HepG2 (cell line): ENCODE measurements around the gene ARMC5. TPM values are rescaled to one million over a fixed set of nuclear protein-coding genes. Genes with fewer than 3 reads are reported as not detected.

Source experiments
- ATAC-seq: fragments of 200-7000 bp; cut with Tn5 transposase; 3 replicates; pipeline ENCODE4 v1.9.1; 2020; ENCODE audit warnings: mild to moderate bottlenecking, moderate library complexity
- BruUV-seq: library from RNA; stranded (reverse); fragments of 400-500 nt; replicated peaks from 2 replicates; lab custom pipeline; 2021; lab: Mats Ljungman, UMichigan
- CTCF ChIA-PET: fragments of 300-600 bp; formaldehyde crosslinking; extraction: SDS; loops from one replicate; lab custom pipeline; 2021; ENCODE audit warnings: low total read pairs, inconsistent platforms, low intra/inter-chr PET ratio; lab: Yijun Ruan, JAX
- POLR2A ChIA-PET: fragments of 350-600 bp; sonication (Branson Sonifier 250); formaldehyde crosslinking; loops from one replicate; lab custom pipeline; 2020; ENCODE audit warnings: antibody characterized with exemption, inconsistent platforms; lab: Yijun Ruan, JAX
- DNase-seq: peaks from one replicate; pipeline ENCODE4 v3.0.0-alpha.2; 2015; ENCODE audit warnings: low spot score
- FAIRE-seq: peaks from 3 replicates; lab custom pipeline; 2011; peaks lifted over from hg19 to GRCh38; lab: Jason Lieb, UNC
- H2AFZ ChIP-seq: one replicate; pipeline ENCODE4 v1.6.1; 2011; ENCODE audit warnings: low read length, inconsistent platforms
- H3K27ac ChIP-seq: fragments of 300-600 bp; 3 replicates; pipeline ENCODE4 v1.8.0; 2011; ENCODE audit warnings: mixed run types, mild to moderate bottlenecking, mixed read lengths, low read length, inconsistent platforms; ENCODE audit not compliant: insufficient read depth; ENCODE audit errors: extremely low read length
- H3K27me3 ChIP-seq, 2 experiments: fragments of 200-600 bp in 1 of 2; 2 replicates in 1 of 2; 3 replicates in 1 of 2; pipeline versions ENCODE4 v1.6.0 to v1.8.0; 2011; ENCODE audit warnings: low read length in 2 of 2, mild to moderate bottlenecking in 2 of 2, moderate library complexity in 2 of 2, inconsistent platforms in 1 of 2; ENCODE audit not compliant: insufficient read depth in 2 of 2, control insufficient read depth in 1 of 2
- H3K36me3 ChIP-seq, 2 experiments: fragments of 200-600 bp in 1 of 2; replicated peaks in 1 of 2; 2 replicates in 1 of 2; 3 replicates in 1 of 2; pipeline versions ENCODE4 v1.5.1 to v1.8.0; 2011; ENCODE audit warnings: low read length in 2 of 2, inconsistent platforms in 1 of 2; ENCODE audit not compliant: insufficient read depth in 2 of 2, control insufficient read depth in 1 of 2
- H3K4me1 ChIP-seq: 2 replicates; pipeline ENCODE4 v1.5.1; 2012; ENCODE audit warnings: low read length, inconsistent platforms; ENCODE audit not compliant: insufficient read depth
- H3K4me2 ChIP-seq: 2 replicates; pipeline ENCODE4 v1.6.0; 2011; ENCODE audit warnings: low read depth, low read length, inconsistent platforms
- H3K4me3 ChIP-seq, 3 experiments: fragments of 200-600 bp in 1 of 3; sonication (generic), shearing (Covaris generic) in 1 of 3; replicated peaks in 1 of 3; 2 replicates each; pipeline ENCODE4 v1.5.1; 2011 to 2016; ENCODE audit warnings: low read length in 3 of 3, inconsistent platforms in 2 of 3, low read depth in 2 of 3, mild to moderate bottlenecking in 2 of 3, control low read depth in 1 of 3, mixed read lengths in 1 of 3; ENCODE audit not compliant: insufficient read depth in 1 of 3
- H3K79me2 ChIP-seq: one replicate; pipeline ENCODE4 v1.6.1; 2011; ENCODE audit warnings: low read length, inconsistent platforms; ENCODE audit not compliant: insufficient read depth
- H3K9ac ChIP-seq: 2 replicates; pipeline ENCODE4 v1.6.0; 2011; ENCODE audit warnings: mild to moderate bottlenecking, low read depth, low read length, inconsistent platforms; ENCODE audit not compliant: insufficient read depth
- H3K9me3 ChIP-seq: 2 replicates; pipeline ENCODE4 v1.5.1; 2012; ENCODE audit warnings: mild to moderate bottlenecking, low read length
- H4K20me1 ChIP-seq: 2 replicates; pipeline ENCODE4 v1.6.0; 2011; ENCODE audit warnings: inconsistent platforms, mild to moderate bottlenecking, low read length, moderate library complexity; ENCODE audit not compliant: insufficient read depth
- ATF4 ChIP-seq, 2 experiments: fragments of 450-650 bp in 1 of 2; sonication (generic) in 1 of 2; formaldehyde crosslinking; IDR thresholded peaks; 2 replicates each; pipeline versions ENCODE4 v1.5.0 to v1.8.0; 2020 to 2022; ENCODE audit warnings: mild to moderate bottlenecking in 1 of 2, missing genetic modification reagents in 1 of 2
- CBX2 ChIP-seq, 2 experiments: fragments of 200-600 bp in 1 of 2; sonication (generic); formaldehyde crosslinking in 1 of 2; IDR thresholded peaks; 2 replicates each; pipeline versions ENCODE4 v1.7.0 to v1.8.1; 2018 to 2022; ENCODE audit warnings: low read depth in 2 of 2, low read length in 1 of 2, mild to moderate bottlenecking in 1 of 2, missing genetic modification reagents in 1 of 2
- CC2D1A ChIP-seq: sonication (generic); formaldehyde crosslinking; IDR thresholded peaks from 2 replicates; pipeline ENCODE4 v1.8.1; 2023; ENCODE audit warnings: mild to moderate bottlenecking, missing genetic modification reagents
- HES4 ChIP-seq: sonication (generic); formaldehyde crosslinking; IDR thresholded peaks from 2 replicates; pipeline ENCODE4 v1.9.0; 2021; ENCODE audit warnings: mild to moderate bottlenecking, missing genetic modification reagents, borderline replicate concordance
- HOMEZ ChIP-seq: IDR thresholded peaks from 2 replicates; pipeline ENCODE4 v1.6.1; 2016; ENCODE audit warnings: low read depth
- MXI1 ChIP-seq: IDR thresholded peaks from 3 replicates; pipeline ENCODE4 v1.6.1; 2012; ENCODE audit warnings: low read depth, low read length, inconsistent platforms, borderline replicate concordance
- TERF1 ChIP-seq: sonication (generic); formaldehyde crosslinking; IDR thresholded peaks from 2 replicates; pipeline ENCODE4 v1.8.0; 2022; ENCODE audit warnings: mild to moderate bottlenecking, missing genetic modification reagents, moderate library complexity
- ZNF10 ChIP-seq: sonication (generic); formaldehyde crosslinking; IDR thresholded peaks from 2 replicates; pipeline ENCODE4 v1.4.0; 2020; ENCODE audit warnings: mild to moderate bottlenecking, low read depth, missing genetic modification reagents, borderline replicate concordance
- ZNF33B ChIP-seq: sonication (generic); formaldehyde crosslinking; IDR thresholded peaks from 2 replicates; pipeline ENCODE4 v1.5.1; 2020; ENCODE audit warnings: mild to moderate bottlenecking, missing genetic modification reagents
- ZNF343 ChIP-seq: sonication (generic); formaldehyde crosslinking; IDR thresholded peaks from 2 replicates; pipeline ENCODE4 v1.4.0; 2020; ENCODE audit warnings: mild to moderate bottlenecking, missing genetic modification reagents
- ZNF441 ChIP-seq: sonication (generic); formaldehyde crosslinking; IDR thresholded peaks from 2 replicates; pipeline ENCODE4 v1.7.0; 2021; ENCODE audit warnings: missing genetic modification reagents, borderline replicate concordance
- ZNF614 ChIP-seq: IDR thresholded peaks from 2 replicates; pipeline ENCODE4 v1.6.1; 2018; ENCODE audit warnings: missing biosample characterization, missing genetic modification reagents, inconsistent platforms, borderline replicate concordance
- ZNF644 ChIP-seq: IDR thresholded peaks from 2 replicates; pipeline ENCODE4 v1.6.1; 2016; ENCODE audit warnings: low read depth
- ZNF7 ChIP-seq: IDR thresholded peaks from 2 replicates; pipeline ENCODE4 v1.6.1; 2016; ENCODE audit warnings: missing biosample characterization, missing genetic modification reagents
- ZNF724P ChIP-seq: sonication (generic); formaldehyde crosslinking; IDR thresholded peaks from 2 replicates; pipeline ENCODE4 v1.8.0; 2022; ENCODE audit warnings: missing genetic modification reagents, borderline replicate concordance
- ZNF766 ChIP-seq: sonication (generic); formaldehyde crosslinking; IDR thresholded peaks from 2 replicates; pipeline ENCODE4 v1.5.0; 2020; ENCODE audit warnings: missing genetic modification reagents, borderline replicate concordance
- ZSCAN21 ChIP-seq: sonication (generic); formaldehyde crosslinking; IDR thresholded peaks from 2 replicates; pipeline ENCODE4 v1.8.0; 2022; ENCODE audit warnings: mild to moderate bottlenecking, missing genetic modification reagents, moderate library complexity, borderline replicate concordance
- WGBS: methylation state at CpG from one replicate; pipeline ENCODE4 v1.1.6; 2017; ENCODE audit warnings: low lambda C conversion rate; 5-methylcytosine and 5-hydroxymethylcytosine counted together
- in situ Hi-C: cut with HindIII; loops from 2 replicates; pipeline ENCODE4 v1.10.0; 2017; ENCODE audit warnings: low pct_unique_long_range_greater_than_20kb; ENCODE audit not compliant: extremely low pct_ligation_motif_present
- intact Hi-C: fragments of 100-400 bp; cut with micrococcal nuclease; formaldehyde crosslinking; loops from one replicate; pipeline ENCODE4 v1.10.0; 2022; ENCODE audit not compliant: unreplicated experiment
- polyA plus RNA-seq, 8 experiments: library from polyadenylated mRNA; depleted of rRNA in 3 of 8; stranded (reverse) in 7 of 8; unstranded in 1 of 8; fragments of >200 nt; fragmentation: Illumina TruSeq in 4 of 8; extraction: Trizol in 4 of 8; gene quantifications; 2 replicates each; pipeline versions ENCODE4 v1.2.1 to v1.2.3, GENCODE V29; 2011 to 2016; ENCODE audit warnings: low read depth in 4 of 8, missing spikeins in 1 of 8, mixed read lengths in 1 of 8; ENCODE audit not compliant: insufficient read depth in 1 of 8
- total RNA-seq, 5 experiments: library from RNA; depleted of rRNA; stranded (reverse); fragments of >200 nt; fragmentation: Illumina TruSeq; extraction: Trizol; gene quantifications; 2 replicates each; pipeline ENCODE4 v1.2.3, GENCODE V29; 2016; ENCODE audit warnings: low read depth in 1 of 5
- TF ChIP-seq, protein P1 (sequence below): sonication (generic); formaldehyde crosslinking; IDR thresholded peaks from 2 replicates; pipeline ENCODE4 v1.9.0; 2022; ENCODE audit warnings: low read depth, missing genetic modification reagents

The ARMC5 gene
- total and polyA plus RNA-seq, 2 of the 13 experiments (the other 11 are each of a cell fraction or from before 2014, with no cell fraction given) = 10.8 to 22.3 TPM

- peak; percentile 78 for DNase-seq
- no peaks in the 10 kb centered on the region for H4K20me1 ChIP-seq
- no peaks in the 10 kb centered on the region for H3K36me3 ChIP-seq
- peaks cover 40% of the 10 kb centered on the region for H3K4me1 ChIP-seq
- WGBS = 11% methylated on average over 9 of the region's 14 CpGs
- POLR2A ChIA-PET = interaction anchor here (0.7 to 1.9 kb wide), 4 partner anchors 8 to 229 kb away, joined by 3 to 6 read pairs (median 3); partner anchors contain the start of gene RUSF1
- intact Hi-C loops (no loop called here), in situ Hi-C loops (no loop called here)
- peak overlapping the region; percentile 12 to 62 (median 41); a peak in 5 of 6 replicates for H3K4me3 ChIP-seq
- H3K4me2 ChIP-seq = peak overlapping the region; percentile 86
- CTCF ChIA-PET = no interaction called here
- FAIRE-seq = peak; percentile 98
- no peaks in the 10 kb centered on the region for H3K79me2 ChIP-seq
- H3K27ac ChIP-seq = peak overlapping the region; percentile 4
- ATAC-seq = peak; percentile 92
- H3K27me3 ChIP-seq = peaks cover 0 to 19% of the 10 kb centered on the region in 2 experiments; a peak in 4 of 5 replicates
- no peak overlapping the region for H2AFZ ChIP-seq
- TSS peak; percentile 64 for BruUV-seq
- H3K9ac ChIP-seq = peak overlapping the region; percentile 55
- H3K9me3 ChIP-seq = no peaks in the 10 kb centered on the region
- no peak for TF ChIP-seq HOMEZ (CRISPR knock-in tag)
- TF ChIP-seq ZNF343 (CRISPR knock-in tag) = 0 out of 2 replicates have a peak, but pooled peaks have one; percentile 73
- no peak for TF ChIP-seq ZNF7
- peak; percentile 36; the same call in 1 of the 2 replicates for TF ChIP-seq ZNF766 (CRISPR knock-in tag)
- no peak for TF ChIP-seq ATF4 (CRISPR knock-in tag; IDR thresholded peaks at IDR 0.05)
- no peak for TF ChIP-seq TERF1 (CRISPR knock-in tag)
- TF ChIP-seq, protein P1, sequence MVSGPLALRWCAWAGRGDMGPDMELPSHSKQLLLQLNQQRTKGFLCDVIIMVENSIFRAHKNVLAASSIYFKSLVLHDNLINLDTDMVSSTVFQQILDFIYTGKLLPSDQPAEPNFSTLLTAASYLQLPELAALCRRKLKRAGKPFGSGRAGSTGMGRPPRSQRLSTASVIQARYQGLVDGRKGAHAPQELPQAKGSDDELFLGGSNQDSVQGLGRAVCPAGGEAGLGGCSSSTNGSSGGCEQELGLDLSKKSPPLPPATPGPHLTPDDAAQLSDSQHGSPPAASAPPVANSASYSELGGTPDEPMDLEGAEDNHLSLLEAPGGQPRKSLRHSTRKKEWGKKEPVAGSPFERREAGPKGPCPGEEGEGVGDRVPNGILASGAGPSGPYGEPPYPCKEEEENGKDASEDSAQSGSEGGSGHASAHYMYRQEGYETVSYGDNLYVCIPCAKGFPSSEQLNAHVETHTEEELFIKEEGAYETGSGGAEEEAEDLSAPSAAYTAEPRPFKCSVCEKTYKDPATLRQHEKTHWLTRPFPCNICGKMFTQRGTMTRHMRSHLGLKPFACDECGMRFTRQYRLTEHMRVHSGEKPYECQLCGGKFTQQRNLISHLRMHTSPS (CRISPR knock-in tag) = peak; percentile 52; the same call in 1 of the 2 replicates
- TF ChIP-seq HES4 (CRISPR knock-in tag) = no peak
- TF ChIP-seq ZNF10 = no peak
- TF ChIP-seq ZNF441 (CRISPR knock-in tag) = no peak
- peak; percentile 56; the same call in 1 of the 2 replicates for TF ChIP-seq ZNF644 (CRISPR knock-in tag)
- TF ChIP-seq CC2D1A (CRISPR knock-in tag) = no peak
- TF ChIP-seq ZNF724P (CRISPR knock-in tag) = peak; percentile 18; the same call in 1 of the 2 replicates
- TF ChIP-seq CBX2 (IDR thresholded peaks at IDR 0.05; ENCODE audit: low read depth, low read length) = no peak
- TF ChIP-seq CBX2 (CRISPR knock-in tag; IDR thresholded peaks at IDR 0.05; ENCODE audit: low read depth) = no peak
- TF ChIP-seq MXI1 = peak; percentile 81; the same call in 1 of the 3 replicates
- no peak for TF ChIP-seq ZSCAN21 (CRISPR knock-in tag)
- no peak for TF ChIP-seq ZNF33B (CRISPR knock-in tag)
- peak; percentile 78; the same call in 1 of the 2 replicates for TF ChIP-seq ZNF614 (CRISPR knock-in tag)
These were observed 25.3 kb downstream of the ARMC5 start for GRCh38 chr16:31484491-31485171.
